ENCODE data around the gene ACOXL. TPM values are rescaled to one million over a fixed set of nuclear protein-coding genes. Genes with fewer than 3 reads are reported as not detected.

ACOXL gene
- polyA plus RNA-seq, 6 donors from 2014 or later, result not detected

DNA sequence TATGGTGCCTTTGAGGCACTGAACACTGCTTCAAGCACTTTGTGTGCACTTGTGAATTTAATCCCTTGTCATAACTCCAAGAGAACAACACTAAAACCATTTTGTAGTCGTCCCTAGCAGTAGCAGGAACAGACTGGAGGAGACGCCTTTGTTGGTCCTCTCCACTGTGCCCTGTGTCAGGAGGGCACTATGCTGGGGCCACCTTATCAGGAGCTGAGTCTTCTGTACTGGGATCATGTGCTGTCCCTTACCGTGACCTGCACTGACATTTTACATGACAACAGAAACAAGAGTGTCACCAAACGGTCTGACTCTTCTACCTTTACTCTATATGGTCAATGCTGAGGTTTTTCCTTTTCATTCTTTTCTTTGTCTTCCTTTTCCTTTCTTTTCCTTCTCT is 62.0 kb downstream of the ACOXL start:
- DNase-seq (no peak), ATAC-seq (ENCODE audit: low read depth in 2 of 2) (no peak)
- Mint-ChIP-seq H3K4me3 (no peak overlapping the region), H3K4me1 (no peaks in the 10 kb centered on the region), H3K27me3 (peaks cover 81 to 98% (median 85%) of the 10 kb centered on the region in 3 donors), H3K36me3 (no peaks in the 10 kb centered on the region), H3K27ac (no peak overlapping the region), H3K9me3 (peaks cover 0 to 5% (median 2%) of the 10 kb centered on the region in 7 donors)

DNA sequence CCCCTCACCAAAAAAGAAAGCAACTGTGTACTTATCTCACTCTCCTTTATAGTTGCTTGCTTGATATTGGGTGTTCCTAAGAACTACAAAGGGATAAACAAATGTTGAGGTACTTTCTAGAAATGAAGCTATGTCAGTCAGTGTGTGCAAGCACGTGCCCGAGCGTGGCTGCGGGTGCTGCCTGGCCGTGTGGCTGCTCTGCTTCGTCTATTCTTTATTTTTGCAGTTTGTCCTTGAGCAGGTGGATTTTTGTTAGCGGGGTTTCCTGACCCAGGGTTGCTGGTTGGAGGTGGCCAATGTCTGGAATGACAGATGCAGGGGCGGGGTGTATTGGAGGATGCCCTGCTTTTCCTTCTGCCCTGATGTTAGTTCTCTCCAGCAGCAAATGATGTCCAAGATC is 62.6 kb downstream of the ACOXL start:
- Mint-ChIP-seq H3K9me3 (peaks cover 0 to 11% (median 3%) of the 10 kb centered on the region in 7 donors), H3K27ac (no peak overlapping the region), H3K4me1 (no peaks in the 10 kb centered on the region), H3K36me3 (peaks cover 0 to under 1% of the 10 kb centered on the region in 2 donors), H3K4me3 (no peak overlapping the region), H3K27me3 (peaks cover 84 to 99% (median 86%) of the 10 kb centered on the region in 3 donors)
- DNase-seq (no peak), ATAC-seq (ENCODE audit: low read depth in 2 of 2) (no peak)

- H3K4me3 Mint-ChIP-seq, result no peak overlapping the region
- H3K4me1 Mint-ChIP-seq, result no peaks in the 10 kb centered on the region
- peaks cover 87 to 99% (median 91%) of the 10 kb centered on the region in 3 donors for H3K27me3 Mint-ChIP-seq
- no peak for ATAC-seq (ENCODE audit: low read depth in 2 of 2)
- peaks cover 0 to 6% of the 10 kb centered on the region in 2 donors for H3K36me3 Mint-ChIP-seq
- DNase-seq, result no peak
- no peak overlapping the region for H3K27ac Mint-ChIP-seq
- peaks cover 0 to 13% (median 3%) of the 10 kb centered on the region in 7 donors for H3K9me3 Mint-ChIP-seq
Measured at GRCh38 chr2:110796716-110797301, 64.4 kb downstream of the ACOXL start.

- DNase-seq (no peak), ATAC-seq (ENCODE audit: low read depth in 2 of 2) (no peak)
- Mint-ChIP-seq H3K27ac (no peak overlapping the region), H3K9me3 (peaks cover 0 to 13% (median 7%) of the 10 kb centered on the region in 7 donors), H3K4me1 (peaks cover 2 to 5% (median 3%) of the 10 kb centered on the region in 3 donors), H3K27me3 (peaks cover 74 to 94% (median 83%) of the 10 kb centered on the region in 3 donors), H3K4me3 (no peak overlapping the region), H3K36me3 (peaks cover 0 to 6% of the 10 kb centered on the region in 2 donors)
Measured at GRCh38 chr2:110799376-110799775, 67.0 kb downstream of the ACOXL start.

DNA sequence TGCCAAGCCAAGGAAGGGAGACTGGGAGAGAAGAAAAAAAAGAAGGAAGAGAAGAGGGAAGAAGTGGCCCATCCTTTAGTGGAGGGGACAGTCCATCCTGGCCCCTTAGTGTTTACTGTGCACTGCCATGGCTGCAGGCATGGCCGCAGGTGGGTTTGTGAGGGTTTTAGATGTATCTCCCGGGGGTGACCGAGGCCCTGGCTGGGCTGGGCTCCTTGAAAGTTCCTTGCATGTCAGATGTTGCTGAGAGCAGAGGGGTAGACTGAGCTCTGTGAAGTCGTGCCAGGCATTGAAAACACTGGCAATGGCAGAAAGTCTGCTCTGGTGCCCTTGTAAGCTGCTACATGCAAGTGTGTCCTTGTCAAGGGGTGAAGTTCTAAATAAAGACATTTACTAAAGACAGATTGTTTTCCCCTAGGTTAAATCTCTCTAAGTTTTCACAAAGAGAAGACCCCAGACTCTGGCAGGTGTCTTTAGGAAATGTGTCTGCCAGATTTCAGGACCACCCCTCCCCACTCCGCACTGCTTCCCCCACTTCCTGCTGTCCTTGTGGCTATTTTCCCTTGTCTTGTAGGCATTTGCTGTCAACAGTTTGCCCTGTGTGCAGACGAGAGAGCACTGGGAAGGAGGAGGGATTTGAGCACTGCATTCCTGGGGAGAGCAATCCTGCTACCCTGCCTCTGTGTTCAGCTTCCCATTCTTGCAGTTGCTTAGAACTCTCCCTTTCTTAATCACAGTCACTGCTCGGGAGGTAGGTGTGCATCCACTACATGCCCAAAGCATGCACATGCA is 68.4 kb downstream of the ACOXL start:
- Mint-ChIP-seq H3K36me3 (peaks cover 0 to 6% of the 10 kb centered on the region in 2 donors), H3K4me1 (peaks cover 17 to 20% (median 18%) of the 10 kb centered on the region in 3 donors), H3K4me3 (no peak overlapping the region), H3K27me3 (peaks cover 70 to 86% (median 71%) of the 10 kb centered on the region in 3 donors), H3K27ac (no peak overlapping the region), H3K9me3 (peaks cover 0 to 18% (median 10%) of the 10 kb centered on the region in 7 donors)
- no peak for ATAC-seq (ENCODE audit: low read depth in 2 of 2)
- no peak for DNase-seq

- peaks cover 25 to 34% (median 31%) of the 10 kb centered on the region in 3 donors for H3K4me1 Mint-ChIP-seq
- DNase-seq (no peak), ATAC-seq (ENCODE audit: low read depth in 2 of 2) (no peak)
- H3K36me3 Mint-ChIP-seq, result peaks cover 0 to 6% of the 10 kb centered on the region in 2 donors
- H3K9me3 Mint-ChIP-seq, result peaks cover 0 to 18% (median 10%) of the 10 kb centered on the region in 7 donors
- peaks cover 62 to 83% (median 69%) of the 10 kb centered on the region in 3 donors for H3K27me3 Mint-ChIP-seq
- no peak overlapping the region for H3K4me3 Mint-ChIP-seq
- H3K27ac Mint-ChIP-seq, result no peak overlapping the region
Measured at GRCh38 chr2:110802208-110802932, 70.0 kb downstream of the ACOXL start.

- no peak for DNase-seq
- peaks cover 57 to 83% (median 66%) of the 10 kb centered on the region in 3 donors for H3K27me3 Mint-ChIP-seq
- H3K9me3 Mint-ChIP-seq, result peaks cover 0 to 15% (median 6%) of the 10 kb centered on the region in 7 donors
- peaks cover 25 to 34% (median 31%) of the 10 kb centered on the region in 3 donors for H3K4me1 Mint-ChIP-seq
- H3K27ac Mint-ChIP-seq, result peak overlapping the region in 3 of 6 donors; percentile 87 to 94 (median 89)
- H3K4me3 Mint-ChIP-seq, result peak overlapping the region in 2 of 8 donors; percentile 4 to 53
- peaks cover 0 to 6% of the 10 kb centered on the region in 2 donors for H3K36me3 Mint-ChIP-seq
- ATAC-seq (ENCODE audit: low read depth in 2 of 2), result no peak
Measured at GRCh38 chr2:110804433-110804832, 72.1 kb downstream of the ACOXL start.

- Mint-ChIP-seq H3K9me3 (peaks cover 0 to 10% (median 5%) of the 10 kb centered on the region in 7 donors), H3K27ac (peak overlapping the region; percentile 89 to 98 (median 96)), H3K27me3 (peaks cover 54 to 80% (median 62%) of the 10 kb centered on the region in 3 donors), H3K36me3 (peaks cover 0 to 6% of the 10 kb centered on the region in 2 donors), H3K4me3 (peak overlapping the region in 7 of 8 donors; percentile 13 to 83 (median 53)), H3K4me1 (peaks cover 25 to 34% (median 31%) of the 10 kb centered on the region in 3 donors)
- ATAC-seq (ENCODE audit: low read depth in 2 of 2) (peak; percentile 80 to 82), DNase-seq (peak; percentile 74)
Measured at GRCh38 chr2:110804915-110805314, 72.5 kb downstream of the ACOXL start.

- Mint-ChIP-seq H3K4me1 (peaks cover 25 to 34% (median 31%) of the 10 kb centered on the region in 3 donors), H3K36me3 (no peaks in the 10 kb centered on the region), H3K27ac (peak overlapping the region; percentile 89 to 98 (median 96)), H3K4me3 (peak overlapping the region; percentile 13 to 83 (median 70)), H3K9me3 (peaks cover 0 to 8% (median 5%) of the 10 kb centered on the region in 7 donors), H3K27me3 (peaks cover 52 to 80% (median 59%) of the 10 kb centered on the region in 3 donors)
- peak; percentile 78 for DNase-seq
- ATAC-seq (ENCODE audit: low read depth in 2 of 2), result peak; percentile 78 to 82
Measured at GRCh38 chr2:110805894-110806452, 73.6 kb downstream of the ACOXL start.

- Mint-ChIP-seq H3K4me3 (no peak overlapping the region), H3K27ac (peak overlapping the region in 4 of 6 donors; percentile 13 to 98 (median 64)), H3K4me1 (peaks cover 29 to 36% (median 36%) of the 10 kb centered on the region in 3 donors), H3K36me3 (no peaks in the 10 kb centered on the region), H3K27me3 (peaks cover 50 to 73% (median 53%) of the 10 kb centered on the region in 3 donors), H3K9me3 (peaks cover 0 to 8% (median 5%) of the 10 kb centered on the region in 7 donors)
- ATAC-seq (ENCODE audit: low read depth in 2 of 2) (no peak), DNase-seq (no peak)
Measured at GRCh38 chr2:110807522-110807921, 75.1 kb downstream of the ACOXL start.

GRCh38 chr2:110810404-110810803 is 78.0 kb downstream of the ACOXL start:
- no peaks in the 10 kb centered on the region for H3K9me3 Mint-ChIP-seq
- peaks cover 39 to 53% (median 49%) of the 10 kb centered on the region in 3 donors for H3K27me3 Mint-ChIP-seq
- ATAC-seq (ENCODE audit: low read depth in 2 of 2), result no peak
- no peak overlapping the region for H3K4me3 Mint-ChIP-seq
- no peaks in the 10 kb centered on the region for H3K36me3 Mint-ChIP-seq
- no peak for DNase-seq
- H3K27ac Mint-ChIP-seq, result peak overlapping the region in 1 of 6 donors; percentile 10
- peaks cover 17 to 22% (median 20%) of the 10 kb centered on the region in 3 donors for H3K4me1 Mint-ChIP-seq

- peaks cover 31 to 45% (median 39%) of the 10 kb centered on the region in 3 donors for H3K27me3 Mint-ChIP-seq
- no peak for DNase-seq
- H3K4me3 Mint-ChIP-seq, result no peak overlapping the region
- ATAC-seq (ENCODE audit: low read depth in 2 of 2), result no peak
- peaks cover 2 to 8% (median 5%) of the 10 kb centered on the region in 3 donors for H3K4me1 Mint-ChIP-seq
- no peaks in the 10 kb centered on the region for H3K36me3 Mint-ChIP-seq
- H3K9me3 Mint-ChIP-seq, result no peaks in the 10 kb centered on the region
- H3K27ac Mint-ChIP-seq, result peak overlapping the region in 2 of 6 donors; percentile 19 to 61
Measured at GRCh38 chr2:110812726-110813645, 80.6 kb downstream of the ACOXL start.
